ENCODE results near the gene PLA2G4A.
"Not testable (repeated sequence)": the region's sequence is repeated elsewhere in the genome, so short reads cannot be mapped to it uniquely, and the experiment has no call there.

The PLA2G4A gene

DNA sequence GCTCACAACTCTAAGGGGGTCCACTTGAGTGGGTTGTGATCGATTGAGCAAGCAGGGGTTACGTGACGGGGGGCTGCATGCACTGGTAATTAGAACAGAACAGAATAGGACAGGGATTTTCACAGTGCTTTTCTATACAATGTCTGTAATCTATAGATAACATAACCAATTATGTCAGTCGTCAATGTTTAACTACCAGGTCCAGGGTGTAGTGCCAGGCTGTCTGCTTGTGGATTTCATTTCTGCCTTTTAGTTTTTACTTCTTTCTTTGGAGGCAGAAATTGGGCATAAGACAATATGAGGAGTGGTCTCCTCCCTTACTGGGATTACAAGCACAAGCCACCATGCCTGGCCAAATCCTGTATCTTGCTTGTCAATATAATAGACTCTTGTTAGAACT lies 94.1 kb downstream of the PLA2G4A start:
- DNase-seq (ENCODE audit: low read depth in 2 of 2), result not testable (repeated sequence)

DNA sequence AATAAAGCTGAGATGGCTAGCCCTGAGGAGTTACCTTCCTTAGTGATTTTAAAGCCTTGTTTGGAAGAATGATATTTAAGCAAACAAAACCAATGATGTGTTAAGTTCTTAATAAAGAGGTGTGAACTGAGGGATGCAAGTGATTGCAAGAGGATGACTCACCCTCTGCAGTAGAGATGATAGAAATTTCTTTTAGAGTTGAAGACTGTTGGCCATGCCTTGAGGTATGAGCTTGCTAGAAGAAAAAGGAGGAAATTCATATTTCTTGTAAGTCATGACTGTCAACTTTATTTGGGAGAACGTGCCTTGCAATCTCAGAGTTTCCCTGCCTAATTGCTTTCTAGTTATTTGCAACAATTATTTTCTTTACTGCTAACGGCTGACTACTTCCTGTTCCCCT lies 94.7 kb downstream of the PLA2G4A start:
- no peak for DNase-seq (ENCODE audit: low read depth in 2 of 2)

DNA sequence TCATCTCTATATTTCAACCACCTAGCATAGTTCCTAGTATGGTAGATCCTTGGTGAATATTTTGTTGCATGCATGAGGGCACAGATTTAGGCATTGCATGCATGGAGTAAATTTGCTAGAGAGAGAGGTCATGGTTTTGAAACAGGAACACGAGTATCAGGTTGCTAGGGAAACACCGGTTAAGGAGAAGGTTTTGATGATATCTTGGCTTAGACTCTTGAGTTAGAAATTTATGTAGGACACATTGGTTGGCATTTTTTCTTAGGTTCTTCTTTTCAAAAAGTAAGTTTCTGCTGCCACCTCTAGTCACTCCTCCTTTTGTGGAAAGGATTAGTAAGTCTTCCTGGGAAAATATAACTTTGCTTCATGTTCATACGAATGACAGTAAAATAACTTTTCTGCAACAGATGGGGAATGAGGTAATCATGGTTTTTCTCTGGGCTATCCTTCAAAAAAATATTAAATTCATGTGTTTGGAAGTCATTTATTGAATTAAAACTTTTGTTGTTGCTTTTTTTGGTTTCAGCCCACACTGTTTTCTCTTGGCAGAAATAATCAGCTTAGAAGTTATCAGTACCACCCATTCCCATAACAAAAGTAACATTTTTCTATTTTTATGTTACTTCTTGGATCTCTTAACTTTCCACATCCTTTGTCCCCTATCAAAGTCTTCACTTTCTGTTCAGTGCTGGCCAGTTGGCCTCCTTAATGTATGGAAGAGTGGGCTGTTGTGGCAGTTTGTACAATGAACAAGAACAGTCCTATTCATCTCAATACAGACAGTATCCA lies 97.3 kb downstream of the PLA2G4A start:
- DNase-seq (ENCODE audit: low read depth in 2 of 2), result no peak

DNA sequence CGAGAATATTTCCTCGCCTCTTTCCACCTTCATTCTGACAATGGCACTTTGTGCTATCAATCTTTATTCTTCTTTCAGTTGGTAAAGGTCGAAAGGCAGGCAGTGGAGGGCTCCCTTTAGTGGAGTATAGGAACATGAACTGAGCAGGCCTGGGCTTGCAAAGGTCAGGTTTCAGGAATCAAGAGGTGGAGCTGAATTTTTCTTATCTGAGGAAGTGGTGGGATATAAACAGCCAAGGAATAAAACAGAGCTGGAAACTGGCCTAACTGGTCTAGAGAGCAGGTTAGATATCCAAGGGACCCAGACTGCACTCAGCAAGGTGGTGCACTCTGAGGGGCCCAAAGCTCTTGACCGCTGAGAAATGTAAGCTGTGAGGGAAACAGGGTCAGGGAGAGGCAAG lies 99.1 kb downstream of the PLA2G4A start:
- no peak for DNase-seq (ENCODE audit: low read depth in 2 of 2)

DNA sequence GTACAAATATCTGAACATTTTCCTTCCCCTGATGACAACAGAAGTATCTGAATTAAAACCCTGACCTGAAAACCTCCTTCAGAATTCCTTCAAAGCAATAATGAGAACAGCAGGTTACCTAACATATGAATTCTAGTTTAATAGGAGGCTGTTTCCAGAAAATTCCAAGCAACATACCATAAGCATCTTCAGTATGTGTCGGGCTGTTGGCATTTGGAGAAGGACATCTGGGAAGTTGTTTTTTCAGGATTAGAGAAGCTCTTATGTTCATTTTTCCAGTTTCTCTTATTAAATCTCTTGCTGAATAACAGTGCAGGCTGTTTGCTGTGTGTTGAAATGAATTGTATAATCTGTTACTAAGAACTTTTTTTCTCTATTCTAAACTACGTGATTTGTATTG lies 101.5 kb downstream of the PLA2G4A start:
- no peak for DNase-seq (ENCODE audit: low read depth in 2 of 2)

DNA sequence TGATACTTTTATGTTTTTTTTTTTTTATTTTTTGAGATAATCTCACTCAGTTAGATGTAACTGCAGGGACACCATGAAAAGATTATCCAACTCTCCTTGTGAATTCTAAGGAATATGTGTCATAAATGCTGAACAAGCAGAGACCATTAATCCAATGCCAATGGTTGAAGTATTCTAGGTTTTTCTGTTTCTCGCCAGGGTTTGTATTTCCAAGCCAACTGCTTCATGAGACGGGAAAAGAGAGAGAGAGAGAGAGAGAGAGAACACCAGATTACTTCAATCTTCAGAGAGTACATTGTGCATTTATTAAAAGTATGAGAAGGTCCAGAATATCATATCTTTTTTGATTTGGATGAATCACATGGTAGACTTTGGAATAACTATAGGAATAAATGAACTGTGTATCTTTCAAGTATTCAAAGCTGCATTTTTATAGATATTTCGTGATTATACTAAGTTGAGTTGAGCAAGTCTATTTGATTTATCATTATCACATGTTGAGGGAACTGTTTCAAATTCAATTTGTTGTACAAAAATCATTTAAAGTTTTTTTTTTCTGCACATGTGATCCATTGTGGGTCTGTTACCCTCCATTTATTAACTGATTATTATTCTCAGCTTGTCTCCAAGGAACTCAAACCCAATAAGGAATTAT lies 108.4 kb downstream of the PLA2G4A start:
- no peak for DNase-seq (ENCODE audit: low read depth in 2 of 2)

DNA sequence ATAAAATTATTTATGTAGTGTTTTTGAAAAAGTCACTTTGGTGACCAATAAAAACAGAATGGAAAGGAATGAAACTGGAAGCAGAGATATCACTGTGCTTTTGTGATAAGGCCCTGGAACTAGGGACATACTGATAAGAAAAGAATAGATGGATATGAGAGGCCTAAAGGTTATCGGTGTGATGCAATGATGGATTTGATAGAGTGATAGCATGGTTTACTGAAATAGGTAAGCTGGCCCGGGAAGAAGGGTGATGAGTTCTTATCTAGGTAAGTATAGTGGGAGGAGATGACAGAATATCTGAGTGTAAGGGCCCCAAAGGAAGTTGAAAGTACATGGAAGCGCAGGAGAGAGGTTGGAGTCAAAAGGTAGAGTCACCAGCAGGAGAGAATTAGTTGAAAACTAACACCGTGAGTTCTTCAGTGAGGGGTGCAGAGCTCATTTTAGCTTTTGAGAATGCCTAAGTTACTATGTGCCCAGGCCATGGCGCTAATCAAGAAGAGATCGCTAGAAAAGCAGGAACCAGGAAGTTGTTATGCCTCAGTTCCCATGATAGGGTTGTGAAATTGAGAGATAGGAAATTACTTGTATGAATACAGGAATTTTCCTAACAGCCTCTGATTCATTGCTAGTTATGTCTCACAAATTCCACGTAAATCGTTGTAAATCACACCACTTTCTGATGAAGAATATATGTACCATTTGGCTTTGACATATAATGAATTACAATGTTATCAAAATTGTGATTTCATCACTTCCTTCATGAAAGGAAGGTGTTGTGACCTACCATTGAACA lies 115.3 kb downstream of the PLA2G4A start:
- no peak for DNase-seq (ENCODE audit: low read depth in 2 of 2)

DNA sequence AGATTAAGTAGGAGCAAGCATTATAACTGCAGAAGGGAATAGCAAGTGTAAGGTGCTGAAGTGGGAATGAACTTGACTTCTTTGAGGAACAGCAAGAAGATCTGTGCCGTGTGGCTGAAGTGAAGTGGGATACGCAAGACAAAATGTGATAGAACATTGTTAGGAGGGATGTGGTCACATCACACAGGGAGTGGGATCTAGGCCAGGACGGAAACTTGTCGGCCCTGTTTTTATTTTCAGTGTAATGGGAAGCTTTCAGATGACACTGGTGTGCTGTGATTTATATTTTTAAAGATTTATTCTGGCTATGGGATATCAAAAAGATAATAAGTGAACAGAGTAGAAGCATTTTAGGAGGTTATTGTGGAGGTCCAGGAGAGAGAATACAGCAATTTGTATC lies 116.4 kb downstream of the PLA2G4A start:
- DNase-seq (ENCODE audit: low read depth in 2 of 2), result no peak

DNA sequence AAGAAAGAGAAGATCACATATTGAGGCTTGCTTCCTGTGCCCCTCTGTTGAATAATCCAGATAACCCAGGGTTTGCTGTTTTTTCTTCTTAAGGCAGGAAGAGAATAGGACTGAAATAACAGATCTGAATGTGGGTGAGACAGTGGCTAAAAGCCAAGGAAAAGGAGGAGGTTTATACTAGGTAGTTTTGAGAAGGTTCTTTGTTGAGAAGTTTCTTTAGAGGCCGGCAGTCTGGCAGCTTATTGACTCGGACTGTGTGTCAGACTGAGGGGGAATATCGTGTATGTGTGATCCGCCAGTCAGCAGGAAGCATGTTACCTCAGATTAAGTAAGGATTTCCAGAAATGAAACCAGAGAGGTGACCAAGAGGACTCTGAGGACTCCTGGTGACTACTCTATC lies 119.8 kb downstream of the PLA2G4A start:
- no peak for DNase-seq (ENCODE audit: low read depth in 2 of 2)

DNA sequence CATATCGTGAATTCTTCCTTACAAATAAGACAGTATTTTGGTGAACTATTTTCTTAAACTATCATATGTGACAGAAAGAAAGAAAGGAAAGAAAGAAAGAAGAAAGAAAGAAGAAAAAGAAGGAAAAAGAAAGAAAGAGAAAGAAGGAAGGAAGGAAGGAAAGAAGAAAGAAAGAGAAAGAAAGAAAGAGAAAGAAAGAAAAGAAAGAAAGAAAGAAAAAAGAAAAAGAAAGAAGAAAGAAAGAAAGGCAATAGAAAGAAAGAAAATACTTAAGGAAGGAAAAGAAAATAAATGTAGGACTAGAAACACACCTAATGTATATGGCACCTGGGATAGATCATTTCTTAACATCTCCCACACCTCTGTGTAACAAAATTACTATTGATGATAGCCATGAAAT lies 120.4 kb downstream of the PLA2G4A start:
- no peak for DNase-seq (ENCODE audit: low read depth in 2 of 2)

DNA sequence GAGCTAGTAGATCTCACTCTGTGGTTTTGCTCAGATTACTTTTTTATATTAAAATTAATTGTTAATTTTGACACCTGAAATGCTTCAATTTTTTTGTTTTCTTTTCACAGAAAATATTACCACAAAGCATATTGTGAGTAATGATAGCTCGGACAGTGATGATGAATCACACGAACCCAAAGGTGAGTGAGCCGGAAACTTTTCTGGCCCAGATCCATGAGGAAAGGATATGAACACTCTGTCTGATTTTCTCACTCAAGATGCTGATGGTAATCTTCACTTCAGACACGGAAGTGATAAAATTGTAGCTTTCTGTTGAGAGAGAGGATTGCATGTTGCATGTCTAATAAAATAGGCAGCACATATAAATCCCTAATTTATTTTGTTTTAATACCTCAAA lies 121.8 kb downstream of the PLA2G4A start:
- DNase-seq (ENCODE audit: low read depth in 2 of 2), result no peak

DNA sequence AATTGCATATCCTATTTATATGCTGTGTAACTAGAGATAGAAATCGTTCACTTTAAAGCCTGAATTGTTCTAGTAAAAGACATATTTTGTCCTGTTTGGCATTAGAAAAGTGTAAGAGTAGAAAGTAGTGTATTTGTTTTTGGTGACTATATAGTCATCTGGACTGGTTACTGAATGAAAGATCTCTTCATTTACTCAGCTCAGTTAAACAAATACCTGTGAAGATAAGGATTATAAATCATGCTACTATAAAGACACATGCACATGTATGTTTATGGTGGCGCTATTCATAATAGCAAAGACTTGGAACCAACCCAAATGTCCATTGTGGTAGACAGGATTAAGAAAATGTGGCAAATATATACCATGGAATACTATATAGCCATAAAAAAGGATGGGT lies 125.1 kb downstream of the PLA2G4A start:
- DNase-seq (ENCODE audit: low read depth in 2 of 2), result no peak

DNA sequence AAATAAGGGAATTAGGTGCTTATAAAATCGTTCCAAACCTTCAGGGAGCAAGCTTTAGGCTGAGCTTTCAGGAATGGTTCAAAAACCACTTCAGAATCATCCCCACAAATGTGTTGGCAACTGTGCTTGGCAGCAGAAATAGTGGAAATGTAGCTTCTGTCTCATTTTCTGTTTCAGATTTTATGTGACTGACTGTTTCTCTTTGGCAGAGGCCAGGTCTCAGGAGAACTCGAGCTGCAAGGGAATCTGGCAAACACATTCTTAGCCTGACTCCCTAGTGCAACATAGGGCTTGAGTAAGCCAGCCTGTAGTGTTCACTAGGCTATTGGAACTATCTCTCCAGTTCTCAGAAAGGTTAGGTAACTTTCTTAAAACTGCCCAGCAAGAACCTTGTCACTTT lies 128.6 kb downstream of the PLA2G4A start:
- no peak for DNase-seq (ENCODE audit: low read depth in 2 of 2)

DNA sequence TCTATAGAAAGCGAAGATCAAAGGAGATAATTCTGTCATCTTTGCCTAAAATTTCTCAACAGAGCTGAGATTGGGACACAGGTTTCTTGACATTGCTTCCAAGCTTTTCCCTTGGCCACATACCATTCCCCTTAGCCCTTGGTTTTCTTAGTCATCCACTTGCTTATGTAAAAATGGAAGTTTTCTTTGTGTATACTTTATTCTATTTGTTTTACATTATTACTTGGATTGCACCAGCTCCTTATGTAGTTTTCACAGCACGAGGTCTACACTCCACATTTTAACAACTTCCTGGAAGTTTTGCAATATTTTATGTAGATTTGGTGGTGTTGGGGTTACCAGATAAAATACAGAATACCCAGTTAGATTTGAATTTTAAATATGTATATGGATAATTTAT lies 129.8 kb downstream of the PLA2G4A start:
- DNase-seq (ENCODE audit: low read depth in 2 of 2), result no peak

DNA sequence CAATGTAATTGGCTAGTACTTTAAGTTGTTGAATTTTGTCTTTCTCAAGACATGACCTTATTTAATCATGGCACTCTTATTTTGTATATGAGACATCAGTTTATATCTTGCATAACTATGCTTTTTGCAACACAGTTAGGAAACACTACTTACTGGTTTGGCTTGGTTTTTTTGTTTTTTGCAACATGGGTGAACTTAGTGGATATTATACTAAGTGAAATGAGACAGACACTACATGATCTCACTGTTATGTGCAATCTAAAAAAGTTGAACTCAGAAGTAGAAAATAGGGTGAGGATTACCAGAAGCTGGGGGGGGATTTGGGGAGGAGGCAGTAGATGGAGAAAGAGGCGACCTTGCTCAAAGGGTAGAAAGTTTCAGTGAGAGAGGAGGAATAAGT lies 132.1 kb downstream of the PLA2G4A start:
- no peak for DNase-seq (ENCODE audit: low read depth in 2 of 2)

DNA sequence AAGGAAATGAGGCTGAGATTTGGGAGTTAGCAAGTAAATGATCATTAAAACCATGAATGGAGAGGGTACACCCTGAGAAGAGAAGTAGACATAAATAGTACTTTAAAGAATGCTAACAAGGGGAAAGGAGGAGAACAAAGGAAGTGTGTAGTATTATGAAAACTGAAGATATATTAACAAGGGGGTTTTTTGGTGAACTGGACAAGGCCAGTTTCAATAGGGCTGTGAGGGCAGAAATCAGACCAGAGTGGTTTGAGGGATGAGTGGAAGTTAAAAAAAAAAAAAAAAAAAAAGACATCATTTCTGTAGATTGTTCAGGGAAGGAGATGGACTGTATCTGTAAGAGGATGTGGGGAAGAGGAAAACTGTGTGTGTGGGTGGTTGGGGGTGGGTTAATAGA lies 137.1 kb downstream of the PLA2G4A start:
- DNase-seq (ENCODE audit: low read depth in 2 of 2), result no peak

DNA sequence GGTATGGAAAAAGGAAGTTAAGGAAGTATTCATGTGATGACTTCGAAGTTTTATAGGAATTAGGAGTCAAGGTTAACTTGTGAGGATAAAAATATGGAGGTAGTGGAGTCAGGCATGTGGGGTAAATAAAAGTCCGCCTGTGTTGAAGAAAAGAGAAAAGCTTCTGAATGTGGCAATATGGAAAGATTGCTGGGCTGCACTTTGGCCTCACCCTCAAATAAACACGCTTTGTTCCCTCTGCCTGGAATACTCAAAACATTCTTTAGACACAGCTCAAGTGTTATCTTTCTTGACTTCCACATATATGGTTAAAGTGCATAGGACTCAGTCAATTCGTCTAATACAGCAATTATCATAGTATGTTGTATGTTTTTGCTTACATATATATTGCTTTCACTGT lies 137.7 kb downstream of the PLA2G4A start:
- DNase-seq (ENCODE audit: low read depth in 2 of 2), result no peak

DNA sequence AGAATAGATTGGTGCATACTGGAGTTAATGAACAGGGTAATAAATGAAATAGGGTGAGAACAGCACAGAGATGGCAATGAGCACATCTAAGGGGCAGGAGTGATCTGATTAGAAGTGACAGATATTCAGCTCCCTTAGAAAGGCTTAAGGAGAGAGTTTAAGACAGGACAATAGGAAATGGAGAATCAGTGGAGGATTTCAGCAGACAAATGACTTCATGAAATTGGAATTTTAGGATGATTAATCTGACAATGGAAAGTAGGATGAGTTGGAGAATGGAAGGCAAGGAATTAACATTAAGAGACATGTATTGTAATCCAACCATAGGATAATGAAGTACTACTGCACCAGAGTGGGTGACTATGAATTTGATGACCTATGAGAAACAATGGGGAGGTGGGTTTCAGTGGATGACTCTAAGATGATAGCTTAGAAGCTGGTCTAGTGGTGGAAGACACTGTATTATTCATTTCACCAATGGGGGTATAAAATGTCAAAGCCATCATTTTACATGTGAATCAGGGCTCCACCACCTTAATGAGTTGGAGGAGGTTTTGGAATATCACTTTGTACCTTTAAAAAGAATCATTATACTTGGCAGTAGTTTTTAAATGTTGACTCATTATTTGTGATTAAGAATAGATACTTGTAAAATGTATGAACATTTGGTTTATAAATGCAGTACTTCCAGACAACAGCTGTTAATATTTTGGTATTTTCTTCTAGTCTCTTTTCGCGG lies 139.1 kb downstream of the PLA2G4A start:
- DNase-seq (ENCODE audit: low read depth in 2 of 2), result no peak

DNA sequence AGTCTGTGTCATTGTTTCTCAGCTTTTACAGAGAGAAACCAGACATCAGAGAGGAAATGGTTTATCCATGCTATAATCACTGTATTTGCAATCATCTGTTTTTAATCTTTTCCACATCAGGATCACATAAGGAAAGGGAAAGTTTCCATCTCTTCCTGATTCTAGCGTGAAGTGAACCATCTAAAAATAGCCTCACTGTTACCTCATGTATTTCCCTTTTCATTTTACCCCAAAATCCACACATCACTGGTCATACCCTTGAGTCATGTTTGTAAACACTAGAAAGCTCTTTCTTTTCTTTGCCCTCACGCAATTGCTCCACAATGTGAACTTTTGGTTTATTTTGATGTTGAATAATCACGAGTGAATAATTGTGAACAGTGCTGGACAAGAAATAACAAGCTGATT lies 146.0 kb downstream of the PLA2G4A start:
- no peak for DNase-seq (ENCODE audit: low read depth in 2 of 2)

DNA sequence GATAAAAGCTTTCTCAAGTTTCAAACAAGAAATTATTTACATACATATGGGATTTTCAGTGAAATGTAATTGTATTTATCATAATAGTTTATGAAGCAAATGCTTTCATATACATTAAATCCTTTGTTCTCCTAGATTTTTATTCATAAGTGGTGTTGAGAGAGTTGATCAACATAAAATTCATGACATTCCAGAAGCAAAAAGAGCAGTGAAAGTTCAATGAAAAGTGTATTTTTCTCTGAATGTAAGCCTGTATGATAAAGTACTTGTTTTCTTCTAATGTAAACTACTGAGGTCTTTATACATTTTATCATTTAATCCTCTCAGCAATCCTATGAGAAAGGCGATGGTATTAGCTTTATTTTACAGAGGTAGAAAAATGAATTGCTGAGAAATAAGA lies 146.5 kb downstream of the PLA2G4A start:
- DNase-seq (ENCODE audit: low read depth in 2 of 2), result no peak

DNA sequence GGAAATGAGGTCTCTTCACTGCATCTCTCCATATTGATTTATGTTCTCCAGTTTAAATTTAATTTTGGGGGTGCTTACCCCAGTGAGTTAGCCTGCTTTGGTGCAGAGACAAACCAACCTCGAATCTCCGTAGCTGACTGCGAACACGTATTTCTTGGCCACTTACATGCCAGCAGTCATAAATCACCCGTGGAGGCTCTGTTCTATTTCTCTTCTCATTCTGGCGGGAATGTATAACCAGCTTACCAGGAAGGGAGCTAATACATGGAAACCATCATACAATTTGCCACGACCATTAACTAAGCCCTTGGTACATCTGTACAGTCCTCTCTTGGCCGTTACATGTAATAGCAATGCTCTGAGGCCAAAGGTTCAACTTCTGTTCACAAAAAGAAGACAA lies 148.0 kb downstream of the PLA2G4A start:
- no peak for DNase-seq (ENCODE audit: low read depth in 2 of 2)

DNA sequence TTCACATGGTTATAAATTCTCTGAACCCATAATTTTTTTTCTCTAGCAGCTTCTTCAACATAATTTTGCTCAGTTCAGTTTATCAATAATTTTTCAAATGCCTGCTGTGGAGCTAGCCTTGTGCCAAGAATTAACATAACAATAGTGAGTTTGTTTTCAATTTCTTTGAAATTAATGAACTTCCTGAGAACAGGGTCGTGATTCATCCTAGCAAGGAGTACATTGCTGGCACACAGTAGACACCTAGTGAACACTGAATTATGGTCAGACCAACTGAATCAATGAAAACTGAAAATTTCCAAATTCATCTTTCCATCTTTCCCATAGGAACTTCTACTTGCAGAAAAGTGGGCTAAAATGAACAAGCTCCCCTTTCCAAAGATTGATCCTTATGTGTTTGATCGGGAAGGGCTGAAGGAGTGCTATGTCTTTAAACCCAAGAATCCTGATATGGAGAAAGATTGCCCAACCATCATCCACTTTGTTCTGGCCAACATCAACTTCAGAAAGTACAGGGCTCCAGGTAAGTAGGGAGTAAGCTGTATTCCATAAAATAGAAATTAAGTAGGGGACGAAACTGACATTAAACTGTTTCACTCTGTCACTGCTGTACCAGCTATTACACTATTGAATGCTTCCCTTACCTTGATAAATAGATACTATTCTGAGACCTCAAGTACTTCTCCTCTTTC lies 148.7 kb downstream of the PLA2G4A start:
- DNase-seq (ENCODE audit: low read depth in 2 of 2), result no peak

Measured in stimulated activated CD8-positive, alpha-beta memory T cell treated with anti-CD3 and anti-CD28 coated beads, Interleukin-2, amount 100 ng/mL, for 48 hours (primary cell).